ENCODE data around the gene EPS8L3.
A peak's percentile ranks its signal among the peaks of the same experiment; 100 is the strongest.
"Not testable (repeated sequence)": the region's sequence is repeated elsewhere in the genome, so short reads cannot be mapped to it uniquely, and the experiment has no call there.

The EPS8L3 gene

GRCh38 chr1:109780982-109781381 lies 17.3 kb upstream of the EPS8L3 start:
- DNase-seq (ENCODE audit: low read depth in 2 of 2) = no peak

GRCh38 chr1:109777980-109778625 lies 14.4 kb upstream of the EPS8L3 start:
- no peak for DNase-seq (ENCODE audit: low read depth in 2 of 2)

- no peak for DNase-seq (ENCODE audit: low read depth in 2 of 2)
These were observed 13.7 kb upstream of the EPS8L3 start for GRCh38 chr1:109777436-109777835.

GRCh38 chr1:109776911-109777310 lies 13.2 kb upstream of the EPS8L3 start:
- peak; percentile 63 to 67 for DNase-seq (ENCODE audit: low read depth in 2 of 2)

- DNase-seq (ENCODE audit: low read depth in 2 of 2) = no peak
These were observed 12.6 kb upstream of the EPS8L3 start for GRCh38 chr1:109776206-109776835.

GRCh38 chr1:109775398-109775797 lies 11.7 kb upstream of the EPS8L3 start:
- no peak for DNase-seq (ENCODE audit: low read depth in 2 of 2)

GRCh38 chr1:109773900-109774485 lies 10.3 kb upstream of the EPS8L3 start:
- no peak for DNase-seq (ENCODE audit: low read depth in 2 of 2)

- peak; percentile 77 to 79 for DNase-seq (ENCODE audit: low read depth in 2 of 2)
These were observed 9.6 kb upstream of the EPS8L3 start for GRCh38 chr1:109773203-109773899.

GRCh38 chr1:109772658-109773202 lies 9.0 kb upstream of the EPS8L3 start:
- DNase-seq (ENCODE audit: low read depth in 2 of 2) = no peak

- DNase-seq (ENCODE audit: low read depth in 2 of 2) = no peak
These were observed 8.3 kb upstream of the EPS8L3 start for GRCh38 chr1:109771712-109772657.

- DNase-seq (ENCODE audit: low read depth in 2 of 2) = no peak
These were observed 6.8 kb upstream of the EPS8L3 start for GRCh38 chr1:109770331-109771095.

- peak in 1 of 2 experiments; percentile 34 for DNase-seq (ENCODE audit: low read depth in 2 of 2)
These were observed 5.8 kb upstream of the EPS8L3 start for GRCh38 chr1:109769330-109770078.

GRCh38 chr1:109768820-109769219 lies 5.1 kb upstream of the EPS8L3 start:
- DNase-seq (ENCODE audit: low read depth in 2 of 2) = no peak

- no peak for DNase-seq (ENCODE audit: low read depth in 2 of 2)
These were observed 4.6 kb upstream of the EPS8L3 start for GRCh38 chr1:109768335-109768650.

GRCh38 chr1:109767637-109768334 lies 4.1 kb upstream of the EPS8L3 start:
- no peak for DNase-seq (ENCODE audit: low read depth in 2 of 2)

- not testable (repeated sequence) for DNase-seq (ENCODE audit: low read depth in 2 of 2)
These were observed 3.4 kb upstream of the EPS8L3 start for GRCh38 chr1:109766991-109767636.

GRCh38 chr1:109765896-109766615 lies 2.3 kb upstream of the EPS8L3 start:
- DNase-seq (ENCODE audit: low read depth in 2 of 2) = no peak

- no peak for DNase-seq (ENCODE audit: low read depth in 2 of 2)
These were observed 1.7 kb upstream of the EPS8L3 start for GRCh38 chr1:109765483-109765815.

Measured in fibroblast of skin of left quadriceps (primary cell).